ENCODE results near the gene POLR3GL. TPM values are rescaled to one million over a fixed set of nuclear protein-coding genes. Genes with fewer than 3 reads are reported as not detected.

The POLR3GL gene
- total and polyA plus RNA-seq, 2 donors (not counting 1 experiment from before 2014, with no cell fraction given): 23.3 to 23.8 TPM

DNA sequence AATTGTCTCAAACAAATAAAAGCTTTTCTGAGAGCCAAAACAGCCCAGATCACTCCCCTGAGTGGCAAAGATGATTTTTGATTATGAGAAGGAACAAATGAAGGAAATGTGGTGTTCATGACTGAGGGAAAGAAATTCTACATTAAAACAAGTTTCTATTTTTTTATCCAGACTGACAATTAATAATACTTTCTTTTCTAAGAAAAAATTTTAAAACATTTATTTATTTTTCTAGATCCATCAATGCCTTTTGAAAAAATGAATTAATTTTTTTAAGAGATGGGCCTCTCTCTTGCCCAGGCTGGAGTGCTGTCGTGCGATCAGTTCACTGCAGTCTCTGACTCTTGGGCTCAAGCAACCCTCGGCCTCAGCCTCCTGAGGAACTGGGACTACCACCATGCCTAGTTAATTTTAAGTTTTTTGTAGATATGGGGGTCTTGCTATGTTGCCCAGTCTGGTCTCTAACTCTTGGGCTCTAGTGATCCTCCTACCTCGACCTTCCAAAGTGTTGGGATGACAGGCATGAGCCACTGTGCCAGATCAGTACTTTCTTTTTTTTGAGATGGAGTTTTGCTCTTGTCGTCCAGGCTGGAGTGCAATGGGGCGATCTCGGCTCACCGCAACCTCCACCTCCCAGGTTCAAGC lies 43.1 kb downstream of the POLR3GL start:
- TF ChIP-seq CTCF (conservative IDR thresholded peaks at IDR 0.05 in 1 of 2, IDR thresholded peaks at IDR 0.05 in 1 of 2; ENCODE audit: low read depth in 1 of 2, low read length in 2 of 2): no peak
- no peak for TF ChIP-seq EZH2 (IDR thresholded peaks at IDR 0.05; ENCODE audit: low read length, missing control alignments)

GRCh38 chr1:146010126-146010738 lies 45.7 kb downstream of the POLR3GL start:
- Histone ChIP-seq H3K4me2 (ENCODE audit: extremely low read depth, insufficient read depth, low read length) (no peak overlapping the region), H3K4me1 (ENCODE audit: control insufficient read depth, extremely low read depth, insufficient read depth, low read length) (no peaks in the 10 kb centered on the region), H3K4me3 (replicated peaks in 1 of 4; ENCODE audit: control extremely low read depth in 1 of 4, insufficient read depth in 1 of 4, low read depth in 3 of 4, low read length in 4 of 4) (no peak overlapping the region), H3K79me2 (ENCODE audit: control insufficient read depth, insufficient read depth, low read length) (no peaks in the 10 kb centered on the region), H3K36me3 (ENCODE audit: control insufficient read depth, insufficient read depth, low read length) (no peaks in the 10 kb centered on the region), H2AFZ (ENCODE audit: low read length) (no peak overlapping the region), H4K20me1 (ENCODE audit: control insufficient read depth, extremely low read depth, insufficient read depth, low read length) (no peaks in the 10 kb centered on the region), H3K9ac (ENCODE audit: insufficient read depth, low read length) (no peak overlapping the region), H3K9me3 (ENCODE audit: control insufficient read depth, insufficient read depth, low read depth, low read length) (no peaks in the 10 kb centered on the region), H3K27ac (ENCODE audit: insufficient read depth, low read length) (no peak overlapping the region), H3K27me3 (ENCODE audit: control insufficient read depth, insufficient read depth, low read length) (no peaks in the 10 kb centered on the region)
- TF ChIP-seq CTCF (conservative IDR thresholded peaks at IDR 0.05 in 1 of 2, IDR thresholded peaks at IDR 0.05 in 1 of 2; ENCODE audit: low read depth in 1 of 2, low read length in 2 of 2): no peak
- no peak for TF ChIP-seq EZH2 (IDR thresholded peaks at IDR 0.05; ENCODE audit: low read length, missing control alignments)
- DNase-seq (ENCODE audit: low read depth in 2 of 2): no peak

More for the DNA sequence above, 43.1 kb downstream of the POLR3GL start:
- H3K4me1 ChIP-seq (ENCODE audit: control insufficient read depth, extremely low read depth, insufficient read depth, low read length): no peaks in the 10 kb centered on the region
- H3K9ac ChIP-seq (ENCODE audit: insufficient read depth, low read length): no peak overlapping the region
- no peak overlapping the region for H3K4me2 ChIP-seq (ENCODE audit: extremely low read depth, insufficient read depth, low read length)
- DNase-seq (ENCODE audit: low read depth in 2 of 2): no peak
- H3K9me3 ChIP-seq (ENCODE audit: control insufficient read depth, insufficient read depth, low read depth, low read length): no peaks in the 10 kb centered on the region
- H3K79me2 ChIP-seq (ENCODE audit: control insufficient read depth, insufficient read depth, low read length): no peaks in the 10 kb centered on the region
- H3K4me3 ChIP-seq (replicated peaks in 1 of 4; ENCODE audit: control extremely low read depth in 1 of 4, insufficient read depth in 1 of 4, low read depth in 3 of 4, low read length in 4 of 4): no peak overlapping the region
- no peak overlapping the region for H2AFZ ChIP-seq (ENCODE audit: low read length)
- no peaks in the 10 kb centered on the region for H3K27me3 ChIP-seq (ENCODE audit: control insufficient read depth, insufficient read depth, low read length)
- H4K20me1 ChIP-seq (ENCODE audit: control insufficient read depth, extremely low read depth, insufficient read depth, low read length): no peaks in the 10 kb centered on the region
- no peak overlapping the region for H3K27ac ChIP-seq (ENCODE audit: insufficient read depth, low read length)
- H3K36me3 ChIP-seq (ENCODE audit: control insufficient read depth, insufficient read depth, low read length): no peaks in the 10 kb centered on the region

DNA sequence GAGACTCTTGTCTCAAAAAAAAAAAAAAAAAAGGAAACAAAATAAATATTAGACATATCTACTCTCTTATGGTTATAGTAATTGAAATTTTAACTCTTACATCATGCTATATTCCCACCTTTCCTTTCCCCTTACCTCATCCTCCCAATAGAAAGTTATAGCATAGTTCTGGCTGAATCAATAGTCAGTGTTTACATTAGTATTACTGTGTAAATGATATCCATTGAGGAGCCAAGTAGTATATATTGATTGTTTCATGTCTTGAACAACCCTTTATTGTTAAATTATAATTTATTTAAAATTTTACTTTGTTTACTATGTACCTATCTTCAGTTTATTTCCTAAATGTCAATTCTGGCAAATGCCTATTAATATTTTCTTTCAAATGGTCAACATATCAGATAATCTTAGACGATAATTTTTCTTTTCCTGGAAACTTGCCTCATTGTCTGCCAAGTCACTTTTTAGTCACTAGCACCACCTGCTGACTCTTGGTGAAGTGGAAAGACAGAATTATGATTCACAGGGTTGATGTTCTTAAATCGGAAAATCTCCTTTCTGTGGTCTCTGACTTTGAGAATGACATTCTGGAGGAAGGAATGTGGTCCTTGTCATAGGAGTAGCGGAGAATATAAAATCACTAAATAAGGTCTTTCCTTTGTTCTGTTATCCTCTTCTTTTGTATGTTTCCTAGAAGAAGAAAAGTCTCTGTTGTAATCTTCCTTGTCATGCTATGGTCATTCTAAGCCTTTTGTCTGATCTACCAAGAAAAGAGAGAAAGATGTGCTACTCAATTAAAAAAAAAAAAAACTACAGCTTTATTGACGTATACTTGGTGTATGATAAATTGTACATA lies 48.4 kb downstream of the POLR3GL start:
- no peaks in the 10 kb centered on the region for H4K20me1 ChIP-seq (ENCODE audit: control insufficient read depth, extremely low read depth, insufficient read depth, low read length)
- no peak overlapping the region for H3K27ac ChIP-seq (ENCODE audit: insufficient read depth, low read length)
- H3K9ac ChIP-seq (ENCODE audit: insufficient read depth, low read length): no peak overlapping the region
- H3K4me2 ChIP-seq (ENCODE audit: extremely low read depth, insufficient read depth, low read length): no peak overlapping the region
- no peaks in the 10 kb centered on the region for H3K36me3 ChIP-seq (ENCODE audit: control insufficient read depth, insufficient read depth, low read length)
- peak; percentile 87 to 88 for DNase-seq (ENCODE audit: low read depth in 2 of 2)
- no peaks in the 10 kb centered on the region for H3K79me2 ChIP-seq (ENCODE audit: control insufficient read depth, insufficient read depth, low read length)
- peaks cover 2% of the 10 kb centered on the region for H3K27me3 ChIP-seq (ENCODE audit: control insufficient read depth, insufficient read depth, low read length)
- no peak overlapping the region for H2AFZ ChIP-seq (ENCODE audit: low read length)
- TF ChIP-seq CTCF (conservative IDR thresholded peaks at IDR 0.05 in 1 of 2, IDR thresholded peaks at IDR 0.05 in 1 of 2; ENCODE audit: low read depth in 1 of 2, low read length in 2 of 2) (peak; percentile 64 to 82), EZH2 (IDR thresholded peaks at IDR 0.05; ENCODE audit: low read length, missing control alignments) (no peak)
- H3K4me1 ChIP-seq (ENCODE audit: control insufficient read depth, extremely low read depth, insufficient read depth, low read length): no peaks in the 10 kb centered on the region
- no peaks in the 10 kb centered on the region for H3K9me3 ChIP-seq (ENCODE audit: control insufficient read depth, insufficient read depth, low read depth, low read length)
- no peak overlapping the region for H3K4me3 ChIP-seq (replicated peaks in 1 of 4; ENCODE audit: control extremely low read depth in 1 of 4, insufficient read depth in 1 of 4, low read depth in 3 of 4, low read length in 4 of 4)
